Activated T-helper 9 cell treated with anti-CD3 and anti-CD28 coated beads, Interleukin-2, amount 50 U/mL, for 16 hours (primary cell): ENCODE measurements around the gene LSMEM2.
A peak's percentile ranks its signal among the peaks of the same experiment; 100 is the strongest.
"Not testable (repeated sequence)": the region's sequence is repeated elsewhere in the genome, so short reads cannot be mapped to it uniquely, and the experiment has no call there.

ENCODE experiments used
- DNase-seq: peaks from one replicate; pipeline ENCODE4 v3.0.0-alpha.2; 2020; ENCODE audit warnings: low read depth

The LSMEM2 gene

GRCh38 chr3:50298836-50299637 lies 20.1 kb downstream of the LSMEM2 start, which contains the start of the genes HYAL3 and NAA80:
Gene HYAL3, minus strand, starts transcription at chr3:50299405. Its CDS starts 3,803 bp downstream, at chr3:50295602.
Gene NAA80, minus strand, starts transcription at chr3:50299405. Its CDS starts 1,942 bp downstream, at chr3:50297463.
- DNase-seq, result peak; percentile 98

- DNase-seq, result no peak
Measured at GRCh38 chr3:50299638-50299928, 20.7 kb downstream of the LSMEM2 start.

- no peak for DNase-seq
Measured at GRCh38 chr3:50299929-50300680, 21.2 kb downstream of the LSMEM2 start.

- no peak for DNase-seq
Measured at GRCh38 chr3:50300681-50301254, 21.9 kb downstream of the LSMEM2 start.

- DNase-seq, result no peak
Measured at GRCh38 chr3:50302095-50303012, 23.5 kb downstream of the LSMEM2 start.

GRCh38 chr3:50303013-50303815 lies 24.3 kb downstream of the LSMEM2 start, which contains the start of gene HYAL1:
Gene HYAL1, minus strand, starts transcription at chr3:50303574. Its CDS starts 618 bp downstream, at chr3:50302956.
- DNase-seq, result no peak

GRCh38 chr3:50304601-50305000 lies 25.7 kb downstream of the LSMEM2 start:
- no peak for DNase-seq

GRCh38 chr3:50312041-50312440 lies 33.2 kb downstream of the LSMEM2 start:
- not testable (repeated sequence) for DNase-seq

- no peak for DNase-seq
Measured at GRCh38 chr3:50314342-50314741, 35.5 kb downstream of the LSMEM2 start.

- DNase-seq, result no peak
Measured at GRCh38 chr3:50314816-50315215, 35.9 kb downstream of the LSMEM2 start.

- peak; percentile 65 for DNase-seq
Measured at GRCh38 chr3:50316657-50317242, 37.9 kb downstream of the LSMEM2 start.

GRCh38 chr3:50317300-50317699 lies 38.4 kb downstream of the LSMEM2 start:
- no peak for DNase-seq

- DNase-seq, result no peak
Measured at GRCh38 chr3:50318163-50318562, 39.3 kb downstream of the LSMEM2 start.

- DNase-seq, result no peak
Measured at GRCh38 chr3:50318615-50319014, 39.7 kb downstream of the LSMEM2 start.

- no peak for DNase-seq
Measured at GRCh38 chr3:50319181-50319893, 40.5 kb downstream of the LSMEM2 start.

- DNase-seq, result no peak
Measured at GRCh38 chr3:50319894-50320625, 41.2 kb downstream of the LSMEM2 start.

- peak; percentile 51 for DNase-seq
Measured at GRCh38 chr3:50320853-50321335, 42.0 kb downstream of the LSMEM2 start.

- peak; percentile 75 for DNase-seq
Measured at GRCh38 chr3:50321336-50322114, 42.6 kb downstream of the LSMEM2 start.
